ENCODE data around the gene TNFRSF25. TPM values are rescaled to one million over a fixed set of nuclear protein-coding genes. Genes with fewer than 3 reads are reported as not detected.
A peak's percentile ranks its signal among the peaks of the same experiment; 100 is the strongest.

TNFRSF25 gene
- total and polyA plus RNA-seq, 2 donors (not counting 1 experiment from before 2014, with no cell fraction given) = 0.24 to 1.5 TPM

- no peaks in the 10 kb centered on the region for H3K79me2 ChIP-seq (ENCODE audit: control insufficient read depth, insufficient read depth, low read length)
- peak overlapping the region in 2 of 4 experiments; percentile 32 to 33 for H3K4me3 ChIP-seq (replicated peaks in 1 of 4; ENCODE audit: control extremely low read depth in 1 of 4, insufficient read depth in 1 of 4, low read depth in 3 of 4, low read length in 4 of 4)
- no peak overlapping the region for H3K9ac ChIP-seq (ENCODE audit: insufficient read depth, low read length)
- H4K20me1 ChIP-seq (ENCODE audit: control insufficient read depth, extremely low read depth, insufficient read depth, low read length) = no peaks in the 10 kb centered on the region
- H3K4me2 ChIP-seq (ENCODE audit: extremely low read depth, insufficient read depth, low read length) = peak overlapping the region; percentile 25
- no peaks in the 10 kb centered on the region for H3K36me3 ChIP-seq (ENCODE audit: control insufficient read depth, insufficient read depth, low read length)
- H3K27me3 ChIP-seq (ENCODE audit: control insufficient read depth, insufficient read depth, low read length) = peaks cover 16% of the 10 kb centered on the region
- H3K27ac ChIP-seq (ENCODE audit: insufficient read depth, low read length) = no peak overlapping the region
- no peak overlapping the region for H2AFZ ChIP-seq (ENCODE audit: low read length)
- TF ChIP-seq EZH2 (IDR thresholded peaks at IDR 0.05; ENCODE audit: low read length, missing control alignments) (no peak), CTCF (conservative IDR thresholded peaks at IDR 0.05 in 1 of 2, IDR thresholded peaks at IDR 0.05 in 1 of 2; ENCODE audit: low read depth in 1 of 2, low read length in 2 of 2) (no peak)
- no peaks in the 10 kb centered on the region for H3K9me3 ChIP-seq (ENCODE audit: control insufficient read depth, insufficient read depth, low read depth, low read length)
- no peak for DNase-seq (ENCODE audit: low read depth in 2 of 2)
- no peaks in the 10 kb centered on the region for H3K4me1 ChIP-seq (ENCODE audit: control insufficient read depth, extremely low read depth, insufficient read depth, low read length)
Observed at GRCh38 chr1:6485168-6486101, 19.5 kb upstream of the TNFRSF25 start.

- Histone ChIP-seq H3K79me2 (ENCODE audit: control insufficient read depth, insufficient read depth, low read length) (no peaks in the 10 kb centered on the region), H3K4me3 (replicated peaks in 1 of 4; ENCODE audit: control extremely low read depth in 1 of 4, insufficient read depth in 1 of 4, low read depth in 3 of 4, low read length in 4 of 4) (peak overlapping the region in 1 of 4 experiments; percentile 33), H3K4me2 (ENCODE audit: extremely low read depth, insufficient read depth, low read length) (peak overlapping the region; percentile 8), H3K36me3 (ENCODE audit: control insufficient read depth, insufficient read depth, low read length) (no peaks in the 10 kb centered on the region), H3K9me3 (ENCODE audit: control insufficient read depth, insufficient read depth, low read depth, low read length) (no peaks in the 10 kb centered on the region), H3K9ac (ENCODE audit: insufficient read depth, low read length) (no peak overlapping the region), H3K27ac (ENCODE audit: insufficient read depth, low read length) (no peak overlapping the region), H3K27me3 (ENCODE audit: control insufficient read depth, insufficient read depth, low read length) (peaks cover 16% of the 10 kb centered on the region), H3K4me1 (ENCODE audit: control insufficient read depth, extremely low read depth, insufficient read depth, low read length) (no peaks in the 10 kb centered on the region), H4K20me1 (ENCODE audit: control insufficient read depth, extremely low read depth, insufficient read depth, low read length) (no peaks in the 10 kb centered on the region), H2AFZ (ENCODE audit: low read length) (no peak overlapping the region)
- DNase-seq (ENCODE audit: low read depth in 2 of 2) = no peak
- TF ChIP-seq EZH2 (IDR thresholded peaks at IDR 0.05; ENCODE audit: low read length, missing control alignments) (peak; percentile 79), CTCF (conservative IDR thresholded peaks at IDR 0.05 in 1 of 2, IDR thresholded peaks at IDR 0.05 in 1 of 2; ENCODE audit: low read depth in 1 of 2, low read length in 2 of 2) (no peak)
Observed at GRCh38 chr1:6484826-6485167, 18.8 kb upstream of the TNFRSF25 start.

GRCh38 chr1:6483761-6484117 lies 17.8 kb upstream of the TNFRSF25 start:
- no peak for DNase-seq (ENCODE audit: low read depth in 2 of 2)
- H2AFZ ChIP-seq (ENCODE audit: low read length) = no peak overlapping the region
- H3K36me3 ChIP-seq (ENCODE audit: control insufficient read depth, insufficient read depth, low read length) = no peaks in the 10 kb centered on the region
- H4K20me1 ChIP-seq (ENCODE audit: control insufficient read depth, extremely low read depth, insufficient read depth, low read length) = no peaks in the 10 kb centered on the region
- no peak overlapping the region for H3K4me3 ChIP-seq (replicated peaks in 1 of 4; ENCODE audit: control extremely low read depth in 1 of 4, insufficient read depth in 1 of 4, low read depth in 3 of 4, low read length in 4 of 4)
- no peaks in the 10 kb centered on the region for H3K9me3 ChIP-seq (ENCODE audit: control insufficient read depth, insufficient read depth, low read depth, low read length)
- H3K79me2 ChIP-seq (ENCODE audit: control insufficient read depth, insufficient read depth, low read length) = no peaks in the 10 kb centered on the region
- no peak for TF ChIP-seq EZH2 (IDR thresholded peaks at IDR 0.05; ENCODE audit: low read length, missing control alignments)
- no peak for TF ChIP-seq CTCF (conservative IDR thresholded peaks at IDR 0.05 in 1 of 2, IDR thresholded peaks at IDR 0.05 in 1 of 2; ENCODE audit: low read depth in 1 of 2, low read length in 2 of 2)
- peaks cover 16% of the 10 kb centered on the region for H3K27me3 ChIP-seq (ENCODE audit: control insufficient read depth, insufficient read depth, low read length)
- no peak overlapping the region for H3K4me2 ChIP-seq (ENCODE audit: extremely low read depth, insufficient read depth, low read length)
- H3K4me1 ChIP-seq (ENCODE audit: control insufficient read depth, extremely low read depth, insufficient read depth, low read length) = no peaks in the 10 kb centered on the region
- no peak overlapping the region for H3K9ac ChIP-seq (ENCODE audit: insufficient read depth, low read length)
- no peak overlapping the region for H3K27ac ChIP-seq (ENCODE audit: insufficient read depth, low read length)

All from fibroblast of lung (primary cell).